ENCODE results near the gene SLC35E2B. TPM values are rescaled to one million over a fixed set of nuclear protein-coding genes. Genes with fewer than 3 reads are reported as not detected.
A peak's percentile ranks its signal among the peaks of the same experiment; 100 is the strongest.

The SLC35E2B gene
- total and polyA plus RNA-seq, 2 of the 8 experiments (the other 6 are each of a cell fraction or from before 2014, with no cell fraction given) = 25.9 to 46.7 TPM

- TF ChIP-seq MAX (IDR thresholded peaks at IDR 0.05) = 0 out of 2 replicates have a peak, but pooled peaks have one; percentile 17
- TF ChIP-seq RBBP5 (IDR thresholded peaks at IDR 0.05; ENCODE audit: borderline replicate concordance, low read depth, low read length) = peak; percentile 31; the same call in 1 of the 2 replicates
- peak in 1 of 3 experiments; percentile 18; a peak in 1 of 4 replicates for TF ChIP-seq CTCF (IDR thresholded peaks at IDR 0.05; ENCODE audit: control extremely low read depth in 1 of 3, insufficient read depth in 1 of 3, low read depth in 1 of 3, low read length in 3 of 3)
- TF ChIP-seq SRF (IDR thresholded peaks at IDR 0.05; ENCODE audit: low read depth, low read length) = peak; percentile 83
- peak; percentile 66; the same call in 1 of the 2 replicates for TF ChIP-seq TAF1 (IDR thresholded peaks at IDR 0.05; ENCODE audit: low read depth, low read length)
- TF ChIP-seq EP300 (IDR thresholded peaks at IDR 0.05; ENCODE audit: borderline replicate concordance in 1 of 2, low read depth in 2 of 2, low read length in 2 of 2) = 0 out of 3 replicates have a peak, but pooled peaks of 1 of the 2 experiments have one; percentile 23
- peak; percentile 57; the same call in 1 of the 2 replicates for TF ChIP-seq KDM5A (IDR thresholded peaks at IDR 0.05; ENCODE audit: low read length)
- TF ChIP-seq POLR2A (IDR thresholded peaks at IDR 0.05; ENCODE audit: control extremely low read depth in 1 of 2, low read depth in 2 of 2, low read length in 2 of 2) = peak in 1 of 2 experiments; percentile 27; a peak in 2 of 3 replicates
- TF ChIP-seq TBP (IDR thresholded peaks at IDR 0.05; ENCODE audit: low read depth, low read length) = peak; percentile 27; the same call in 1 of the 2 replicates
These were observed 31.7 kb upstream of the SLC35E2B start, which contains the start of gene CDK11A (continued) for GRCh38 chr1:1724035-1724864.

Data from H1 (cell line).